ENCODE data around the gene GPN3.
"Not testable (repeated sequence)": the region's sequence is repeated elsewhere in the genome, so short reads cannot be mapped to it uniquely, and the experiment has no call there.

DNA sequence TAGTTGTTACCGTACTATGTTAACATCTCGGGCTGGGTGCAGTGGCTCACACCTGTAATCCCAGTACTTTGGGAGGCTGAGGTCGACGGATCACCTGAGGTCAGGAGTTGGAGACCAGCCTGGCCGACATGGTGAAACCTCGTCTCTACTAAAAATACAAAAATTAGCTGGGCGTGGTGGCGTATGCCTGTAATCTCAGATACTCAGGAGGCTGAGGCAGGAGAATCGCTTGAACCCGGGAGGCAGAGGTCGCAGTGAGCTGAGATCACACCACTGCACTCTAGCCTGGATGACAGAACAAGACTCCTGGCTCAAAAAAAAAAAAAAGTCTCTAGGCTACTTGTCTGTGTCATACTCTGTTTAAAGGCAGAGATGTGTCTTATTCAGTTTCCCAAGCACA, 2.3 kb downstream of the GPN3 start:
- not testable (repeated sequence) for TF ChIP-seq CTCF (IDR thresholded peaks at IDR 0.05; ENCODE audit: low read depth, low read length, poor library complexity, severe bottlenecking); EZH2phosphoT487 (IDR thresholded peaks at IDR 0.05; ENCODE audit: borderline replicate concordance, low read length)
